SKM-1 treated with dmso at 0.1 percent for 144 hours (cell line): ENCODE measurements around the gene ZNHIT2.

Experiments used
- DNase-seq: peaks from one replicate; lab custom pipeline; 2025; ENCODE audit not compliant: unreplicated experiment; lab: John Stamatoyannopoulos, UW

Gene ZNHIT2

GRCh38 chr11:65078151-65078550, 39.4 kb downstream of the ZNHIT2 start:
- DNase-seq = peak; percentile 33

GRCh38 chr11:65077451-65077850, 40.0 kb downstream of the ZNHIT2 start:
- DNase-seq = no peak

GRCh38 chr11:65072631-65072966, 44.9 kb downstream of the ZNHIT2 start:
- no peak for DNase-seq

- no peak for DNase-seq
Measured at GRCh38 chr11:65071907-65072630, 45.4 kb downstream of the ZNHIT2 start.

GRCh38 chr11:65069217-65069616, 48.3 kb downstream of the ZNHIT2 start:
- peak; percentile 48 for DNase-seq

- DNase-seq = no peak
Measured at GRCh38 chr11:65067446-65067845, 50.1 kb downstream of the ZNHIT2 start.

- no peak for DNase-seq
Measured at GRCh38 chr11:65066805-65067291, 50.7 kb downstream of the ZNHIT2 start.
